Immature natural killer cell (primary cell): ENCODE data around the gene INO80. TPM values are rescaled to one million over a fixed set of nuclear protein-coding genes. Genes with fewer than 3 reads are reported as not detected.
"Not testable (repeated sequence)": the region's sequence is repeated elsewhere in the genome, so short reads cannot be mapped to it uniquely, and the experiment has no call there.

ENCODE experiments used
- DNase-seq, 3 donors: peaks; one replicate each; pipeline ENCODE4 v3.0.0; 2022; ENCODE audit warnings: mixed read lengths in 1 of 3
- H3K27ac Mint-ChIP-seq, 6 donors: one replicate each; pipeline ENCODE4 v1.8.0; 2020; ENCODE audit warnings: mixed read lengths in 6 of 6, mild to moderate bottlenecking in 5 of 6, inconsistent platforms in 4 of 6, moderate library complexity in 3 of 6
- H3K27me3 Mint-ChIP-seq, 3 donors: one replicate each; pipeline ENCODE4 v1.8.0; 2020 to 2021; ENCODE audit warnings: low read depth in 3 of 3, mild to moderate bottlenecking in 3 of 3, mixed read lengths in 3 of 3, moderate library complexity in 3 of 3, inconsistent platforms in 1 of 3
- H3K36me3 Mint-ChIP-seq, 3 donors: one replicate each; pipeline ENCODE4 v1.8.0; 2020; ENCODE audit warnings: mixed read lengths in 3 of 3, inconsistent platforms in 2 of 3, mild to moderate bottlenecking in 2 of 3
- H3K4me1 Mint-ChIP-seq, 2 donors: one replicate each; pipeline ENCODE4 v1.8.0; 2020; ENCODE audit warnings: inconsistent platforms in 2 of 2, mild to moderate bottlenecking in 2 of 2, mixed read lengths in 2 of 2, moderate library complexity in 1 of 2
- H3K4me3 Mint-ChIP-seq, 5 donors: one replicate each; pipeline ENCODE4 v1.8.0; 2020; ENCODE audit warnings: mild to moderate bottlenecking in 5 of 5, mixed read lengths in 5 of 5, inconsistent platforms in 3 of 5, moderate library complexity in 3 of 5
- H3K9me3 Mint-ChIP-seq, 6 donors: one replicate each; pipeline ENCODE4 v1.8.0; 2020; ENCODE audit warnings: mild to moderate bottlenecking in 6 of 6, mixed read lengths in 6 of 6, inconsistent platforms in 4 of 6, moderate library complexity in 3 of 6
- polyA plus RNA-seq, 3 donors: library from polyadenylated mRNA; unstranded; fragments of 300-500 nt; fragmentation: Illumina TruSeq; gene quantifications; one replicate each; pipeline ENCODE4 v1.2.3, GENCODE V29; 2021

Gene INO80
- polyA plus RNA-seq, 3 donors from 2014 or later = 0.50 to 5.4 (median 2.4) TPM

- DNase-seq = no peak
- Mint-ChIP-seq H3K36me3 (peaks cover 29 to 61% (median 54%) of the 10 kb centered on the region in 3 donors), H3K4me1 (no peaks in the 10 kb centered on the region), H3K27ac (no peak overlapping the region), H3K27me3 (peaks cover 0 to 4% (median 3%) of the 10 kb centered on the region in 3 donors), H3K9me3 (peaks cover 0 to 2% (median 0%) of the 10 kb centered on the region in 6 donors), H3K4me3 (no peak overlapping the region)
These were observed 137.5 kb downstream of the INO80 start for GRCh38 chr15:40978562-40978961.

DNA sequence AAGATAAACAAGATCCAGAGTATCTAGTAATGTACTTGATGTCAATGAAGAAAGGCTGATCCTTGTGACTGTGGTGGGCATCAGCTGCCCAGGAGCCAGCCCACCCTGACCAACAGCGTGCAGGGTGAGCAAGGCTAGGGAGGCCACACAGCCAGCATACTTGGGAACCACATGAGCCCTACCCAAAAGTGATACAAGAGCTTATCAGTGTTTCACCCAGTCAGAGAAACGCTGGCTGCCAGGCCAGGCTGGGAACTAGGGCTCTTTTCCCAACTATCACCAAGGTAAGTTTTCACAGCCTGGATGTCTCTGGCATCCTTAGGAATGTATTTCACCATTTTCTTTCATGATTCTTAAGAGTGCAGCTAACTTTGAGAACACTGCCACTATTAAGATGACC is 137.9 kb downstream of the INO80 start:
- peaks cover 27 to 57% (median 49%) of the 10 kb centered on the region in 3 donors for H3K36me3 Mint-ChIP-seq
- H3K27ac Mint-ChIP-seq = no peak overlapping the region
- DNase-seq = no peak
- no peaks in the 10 kb centered on the region for H3K4me1 Mint-ChIP-seq
- H3K4me3 Mint-ChIP-seq = no peak overlapping the region
- peaks cover 0 to 4% (median 3%) of the 10 kb centered on the region in 3 donors for H3K27me3 Mint-ChIP-seq
- peaks cover 0 to 2% (median 0%) of the 10 kb centered on the region in 6 donors for H3K9me3 Mint-ChIP-seq

GRCh38 chr15:40976819-40977218 is 139.3 kb downstream of the INO80 start:
- no peak overlapping the region for H3K27ac Mint-ChIP-seq
- H3K9me3 Mint-ChIP-seq = peaks cover 0 to 2% (median 0%) of the 10 kb centered on the region in 6 donors
- H3K4me1 Mint-ChIP-seq = no peaks in the 10 kb centered on the region
- DNase-seq = no peak
- peaks cover 0 to 4% (median 2%) of the 10 kb centered on the region in 3 donors for H3K27me3 Mint-ChIP-seq
- H3K36me3 Mint-ChIP-seq = peaks cover 22 to 44% (median 42%) of the 10 kb centered on the region in 3 donors
- H3K4me3 Mint-ChIP-seq = no peak overlapping the region

DNA sequence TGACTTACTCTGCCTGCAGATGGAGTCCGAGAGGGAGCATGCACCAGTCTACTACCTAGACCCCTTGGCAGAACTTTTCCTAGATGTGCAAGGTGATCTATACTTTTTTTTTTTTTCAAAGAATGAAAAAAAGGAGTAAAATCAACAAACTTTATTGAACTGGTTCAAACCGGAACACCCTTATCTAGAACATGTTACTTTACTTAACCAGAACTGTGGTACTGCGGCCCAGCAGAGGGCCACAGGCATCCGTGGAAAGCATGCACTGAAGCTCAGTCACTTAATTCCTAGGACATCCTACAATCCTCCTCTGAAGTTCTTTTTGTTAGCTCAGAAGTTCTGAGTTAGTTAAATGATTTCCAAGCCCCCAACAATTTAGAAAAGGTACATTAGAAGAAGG is 141.2 kb downstream of the INO80 start:
- no peak overlapping the region for H3K27ac Mint-ChIP-seq
- H3K4me3 Mint-ChIP-seq = no peak overlapping the region
- peaks cover 0 to 3% (median 1%) of the 10 kb centered on the region in 3 donors for H3K27me3 Mint-ChIP-seq
- no peak for DNase-seq
- H3K36me3 Mint-ChIP-seq = peaks cover 5 to 27% (median 24%) of the 10 kb centered on the region in 3 donors
- peaks cover 0 to 2% (median 0%) of the 10 kb centered on the region in 6 donors for H3K9me3 Mint-ChIP-seq
- H3K4me1 Mint-ChIP-seq = no peaks in the 10 kb centered on the region

DNA sequence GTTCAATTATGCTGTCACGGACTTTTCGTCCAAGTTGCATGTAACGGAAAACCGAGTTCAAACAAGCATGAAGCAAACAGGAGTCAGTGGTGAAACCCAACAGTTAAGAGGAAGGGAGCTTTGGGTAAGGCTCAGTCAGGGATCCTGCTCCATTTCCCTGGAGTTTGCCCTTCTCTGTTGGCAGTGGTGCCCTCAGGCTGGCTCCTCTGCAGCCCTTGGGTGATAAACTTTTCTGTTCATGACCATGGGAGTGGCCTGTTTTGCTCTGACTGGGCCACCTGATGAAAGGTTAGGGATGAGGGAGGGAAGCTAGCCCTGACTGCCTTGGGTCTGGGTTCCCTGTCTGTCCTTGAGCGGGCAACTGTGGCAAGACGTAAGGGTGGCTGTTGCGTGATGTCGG is 146.7 kb downstream of the INO80 start:
- H3K9me3 Mint-ChIP-seq = no peaks in the 10 kb centered on the region
- DNase-seq = no peak
- no peak overlapping the region for H3K4me3 Mint-ChIP-seq
- peaks cover 2 to 4% (median 2%) of the 10 kb centered on the region in 3 donors for H3K27me3 Mint-ChIP-seq
- H3K27ac Mint-ChIP-seq = no peak overlapping the region
- no peaks in the 10 kb centered on the region for H3K36me3 Mint-ChIP-seq
- H3K4me1 Mint-ChIP-seq = no peaks in the 10 kb centered on the region

GRCh38 chr15:40968290-40969085 is 147.6 kb downstream of the INO80 start:
- Mint-ChIP-seq H3K36me3 (no peaks in the 10 kb centered on the region), H3K27me3 (peaks cover 2 to 3% (median 2%) of the 10 kb centered on the region in 3 donors), H3K4me3 (no peak overlapping the region), H3K27ac (no peak overlapping the region), H3K9me3 (no peaks in the 10 kb centered on the region), H3K4me1 (no peaks in the 10 kb centered on the region)
- no peak for DNase-seq

DNA sequence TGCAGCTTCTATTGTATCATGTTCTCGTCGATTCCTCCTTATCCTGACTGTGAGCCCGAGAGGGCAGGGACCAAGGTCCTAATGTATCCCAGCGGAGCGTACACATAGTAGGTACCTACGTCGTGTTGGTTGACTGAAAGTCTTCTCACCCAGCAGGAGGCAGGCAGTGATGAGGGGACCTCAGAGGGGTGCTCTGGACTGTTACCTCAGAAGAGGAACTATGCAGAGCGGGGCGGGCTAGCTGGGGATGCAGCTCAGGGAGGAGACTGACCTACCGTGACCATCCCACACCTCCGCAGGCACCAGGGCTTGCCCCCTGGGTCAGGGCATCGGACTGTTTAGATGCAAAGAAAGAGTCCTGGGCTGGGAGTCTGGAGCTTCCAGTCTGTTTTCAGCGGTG is 151.4 kb downstream of the INO80 start:
- DNase-seq = no peak
- Mint-ChIP-seq H3K4me3 (no peak overlapping the region), H3K9me3 (no peaks in the 10 kb centered on the region), H3K36me3 (no peaks in the 10 kb centered on the region), H3K27me3 (peaks cover 1 to 6% (median 2%) of the 10 kb centered on the region in 3 donors), H3K27ac (no peak overlapping the region), H3K4me1 (no peaks in the 10 kb centered on the region)

GRCh38 chr15:40964006-40964405 is 152.1 kb downstream of the INO80 start:
- no peak overlapping the region for H3K27ac Mint-ChIP-seq
- no peaks in the 10 kb centered on the region for H3K4me1 Mint-ChIP-seq
- peaks cover 2 to 6% (median 3%) of the 10 kb centered on the region in 3 donors for H3K27me3 Mint-ChIP-seq
- no peak for DNase-seq
- no peaks in the 10 kb centered on the region for H3K36me3 Mint-ChIP-seq
- H3K9me3 Mint-ChIP-seq = no peaks in the 10 kb centered on the region
- no peak overlapping the region for H3K4me3 Mint-ChIP-seq

DNA sequence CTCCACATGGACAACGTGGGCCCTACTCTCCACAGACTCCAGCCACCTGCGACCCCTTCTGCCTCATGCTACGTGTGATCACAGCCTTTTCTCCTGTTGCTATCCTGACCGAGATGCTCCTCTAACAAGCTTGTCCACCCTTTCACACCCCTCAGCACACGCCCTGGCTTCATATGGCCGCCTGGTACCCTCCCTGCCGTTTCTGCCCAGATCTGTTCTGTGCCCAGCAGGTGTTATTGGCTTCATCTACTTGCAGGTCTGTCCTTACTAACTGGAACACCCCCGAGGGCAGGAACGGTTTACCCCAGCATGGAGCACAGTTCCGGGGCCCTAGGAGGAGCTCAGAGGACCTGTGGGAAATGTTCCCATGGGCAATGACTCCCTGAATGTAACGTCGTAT is 152.9 kb downstream of the INO80 start:
- no peak overlapping the region for H3K4me3 Mint-ChIP-seq
- DNase-seq = no peak
- no peaks in the 10 kb centered on the region for H3K4me1 Mint-ChIP-seq
- H3K27me3 Mint-ChIP-seq = peaks cover 2 to 9% (median 3%) of the 10 kb centered on the region in 3 donors
- no peaks in the 10 kb centered on the region for H3K36me3 Mint-ChIP-seq
- H3K27ac Mint-ChIP-seq = peak overlapping the region in 1 of 6 donors; percentile 2
- H3K9me3 Mint-ChIP-seq = no peaks in the 10 kb centered on the region

GRCh38 chr15:40962317-40962716 is 153.8 kb downstream of the INO80 start:
- not testable (repeated sequence) for H3K27me3 Mint-ChIP-seq, DNase-seq, H3K4me1 Mint-ChIP-seq, H3K27ac Mint-ChIP-seq, H3K36me3 Mint-ChIP-seq, H3K4me3 Mint-ChIP-seq, H3K9me3 Mint-ChIP-seq

- H3K4me3 Mint-ChIP-seq, H3K36me3 Mint-ChIP-seq, H3K9me3 Mint-ChIP-seq, H3K4me1 Mint-ChIP-seq, H3K27ac Mint-ChIP-seq, H3K27me3 Mint-ChIP-seq, DNase-seq: not testable (repeated sequence)
These were observed 154.3 kb downstream of the INO80 start for GRCh38 chr15:40961740-40962139.

GRCh38 chr15:40960925-40961324 is 155.2 kb downstream of the INO80 start:
- no peak overlapping the region for H3K27ac Mint-ChIP-seq
- no peak for DNase-seq
- no peak overlapping the region for H3K4me3 Mint-ChIP-seq
- no peaks in the 10 kb centered on the region for H3K4me1 Mint-ChIP-seq
- peaks cover 0 to 4% (median 0%) of the 10 kb centered on the region in 3 donors for H3K36me3 Mint-ChIP-seq
- no peaks in the 10 kb centered on the region for H3K9me3 Mint-ChIP-seq
- H3K27me3 Mint-ChIP-seq = peaks cover 2 to 9% (median 3%) of the 10 kb centered on the region in 3 donors

DNA sequence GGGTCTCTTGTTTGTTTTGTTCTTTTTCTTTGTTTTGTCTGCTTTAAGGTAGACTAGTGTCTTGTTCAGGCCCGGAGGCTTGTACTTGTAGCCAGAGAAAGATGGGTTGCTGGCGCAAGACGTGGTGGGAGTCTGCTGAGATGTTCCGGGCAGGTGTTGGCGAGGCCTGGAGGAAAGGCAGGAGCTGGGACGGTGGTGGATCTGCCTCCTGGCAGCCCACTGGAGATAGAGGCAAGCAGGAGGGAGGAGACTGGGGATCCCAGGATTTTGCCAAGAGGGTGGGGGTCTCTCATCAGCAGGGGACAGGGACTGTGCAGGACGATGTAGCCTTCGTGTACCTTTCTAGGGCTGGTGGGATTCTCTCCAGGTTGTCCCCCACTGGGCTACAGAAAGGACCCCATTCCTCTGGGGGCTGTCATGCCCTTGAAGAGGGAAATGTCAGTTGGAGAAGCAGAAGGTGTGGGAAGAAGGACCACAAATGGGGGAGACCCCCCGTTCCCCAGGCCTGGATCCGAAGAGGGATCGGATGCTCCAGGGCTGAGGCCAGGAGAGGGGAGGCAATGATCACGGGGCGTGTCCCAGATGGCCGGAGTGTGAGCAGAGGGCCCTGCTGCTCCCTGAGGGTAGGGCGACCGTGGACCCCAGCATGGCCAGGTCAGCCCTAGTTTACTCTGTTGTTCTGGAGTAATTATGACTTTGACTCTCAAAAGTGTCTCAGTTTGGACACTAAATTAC is 155.8 kb downstream of the INO80 start:
- Mint-ChIP-seq H3K36me3 (peaks cover 0 to 4% (median 0%) of the 10 kb centered on the region in 3 donors), H3K4me1 (no peaks in the 10 kb centered on the region), H3K4me3 (no peak overlapping the region), H3K27ac (peak overlapping the region in 1 of 6 donors; percentile 51), H3K27me3 (peaks cover 2 to 12% (median 3%) of the 10 kb centered on the region in 3 donors), H3K9me3 (no peaks in the 10 kb centered on the region)
- no peak for DNase-seq
